Esophagus muscularis mucosa (tissue), 4 donors: ENCODE data around the gene TAS2R40. TPM values are rescaled to one million over a fixed set of nuclear protein-coding genes. Genes with fewer than 3 reads are reported as not detected.

ENCODE experiments used
- DNase-seq: peaks from one replicate; pipeline ENCODE4 v3.0.0-alpha.2; 2017; ENCODE audit errors: extremely low spot score
- H3K27ac ChIP-seq, 4 donors: fragments of 200-600 bp; sonication (generic); replicated peaks in 1 of 4; 1 replicate in 3 of 4; 2 replicates in 1 of 4; pipeline ENCODE4 v1.5.1; 2016 to 2019; ENCODE audit warnings: mild to moderate bottlenecking in 1 of 4
- H3K27me3 ChIP-seq, 4 donors: fragments of 200-600 bp; sonication (generic); one replicate each; pipeline versions ENCODE4 v1.5.1 to v1.6.0; 2016 to 2019
- H3K36me3 ChIP-seq, 4 donors: fragments of 200-600 bp; sonication (generic); one replicate each; pipeline ENCODE4 v1.5.1; 2016 to 2019
- H3K4me1 ChIP-seq, 4 donors: fragments of 200-600 bp; sonication (generic); one replicate each; pipeline ENCODE4 v1.5.1; 2016 to 2019
- H3K4me3 ChIP-seq, 4 donors: fragments of 200-600 bp; sonication (generic); 1 replicate in 2 of 4; 2 replicates in 2 of 4; pipeline ENCODE4 v1.5.1; 2016 to 2019; ENCODE audit warnings: mild to moderate bottlenecking in 4 of 4, moderate library complexity in 1 of 4
- H3K9me3 ChIP-seq, 4 donors: fragments of 200-600 bp; sonication (generic); 1 replicate in 3 of 4; 2 replicates in 1 of 4; pipeline ENCODE4 v1.5.1; 2016 to 2019
- EP300 ChIP-seq: sonication (generic); formaldehyde crosslinking; IDR thresholded peaks from one replicate; pipeline ENCODE4 v1.6.1; 2017; ENCODE audit warnings: antibody characterized with exemption
- POLR2A ChIP-seq: fragments of 450-650 bp; IDR thresholded peaks from one replicate; pipeline ENCODE4 v1.6.1; 2017; ENCODE audit warnings: antibody characterized with exemption, moderate library complexity, mild to moderate bottlenecking, low read depth
- POLR2AphosphoS5 ChIP-seq, 2 donors: sonication (generic); formaldehyde crosslinking; IDR thresholded peaks; one replicate each; pipeline ENCODE4 v1.6.1; 2017; ENCODE audit warnings: antibody characterized with exemption in 2 of 2
- WGBS: methylation state at CpG from one replicate; pipeline ENCODE4 v1.1.5; 2018; 5-methylcytosine and 5-hydroxymethylcytosine counted together
- intact Hi-C: fragments of 100-400 bp; cut with DNase I; formaldehyde crosslinking; loops from one replicate; pipeline ENCODE4 v1.15.1; 2023
- total RNA-seq, 4 donors: library from RNA; depleted of rRNA; stranded (reverse); fragments of >200 nt; gene quantifications; one replicate each; pipeline versions ENCODE4 v1.1.0 to v1.2.1, GENCODE V29; 2016
- TF ChIP-seq, protein P1 (sequence below), 3 experiments: fragments of 200-600 bp in 2 of 3; fragments of 450-650 bp in 1 of 3; sonication (generic) in 2 of 3; IDR thresholded peaks; one replicate each; pipeline ENCODE4 v1.5.1; 2017 to 2019; ENCODE audit warnings: antibody characterized with exemption in 3 of 3, mild to moderate bottlenecking in 2 of 3, moderate library complexity in 1 of 3

The TAS2R40 gene
- total RNA-seq, 4 donors from 2014 or later: not detected

DNA sequence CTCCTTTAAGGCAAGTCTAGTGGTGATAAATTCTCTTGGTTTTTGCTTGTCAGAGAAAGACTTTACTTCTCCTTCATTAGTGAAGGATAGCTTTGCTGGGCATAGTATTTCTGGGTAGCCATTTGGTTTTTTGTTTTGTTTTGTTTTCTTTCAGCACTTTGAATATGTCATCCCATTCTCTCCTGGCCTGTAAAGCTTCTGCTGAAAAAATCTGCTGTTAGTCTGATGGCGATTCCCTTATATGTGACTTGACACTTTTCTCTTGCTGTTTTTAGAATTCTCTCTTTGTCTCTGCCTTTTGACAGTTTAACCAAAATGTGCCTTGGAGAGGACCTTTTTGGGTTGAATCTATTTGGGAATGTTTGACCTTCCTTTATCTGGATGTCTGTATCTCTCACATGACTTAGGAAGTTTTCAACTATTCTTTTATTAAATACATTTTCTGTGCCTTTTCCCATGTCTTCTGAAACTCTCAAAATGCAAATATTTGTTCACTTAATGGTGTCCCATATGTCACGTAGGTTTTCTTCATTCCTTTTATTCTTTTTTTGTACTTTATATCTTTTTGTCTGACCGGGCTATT, 14.7 kb downstream of the TAS2R40 start:
- Histone ChIP-seq H3K36me3 (no peaks in the 10 kb centered on the region), H3K27ac (no peak overlapping the region), H3K27me3 (no peaks in the 10 kb centered on the region), H3K4me3 (no peak overlapping the region), H3K9me3 (peaks cover 0 to 25% (median 9%) of the 10 kb centered on the region in 4 donors), H3K4me1 (peaks cover 0 to 5% (median 3%) of the 10 kb centered on the region in 4 donors)
- no peak for DNase-seq
- 84% methylated on average over 3 of the region's 3 CpGs for WGBS
- TF ChIP-seq, protein P1, sequence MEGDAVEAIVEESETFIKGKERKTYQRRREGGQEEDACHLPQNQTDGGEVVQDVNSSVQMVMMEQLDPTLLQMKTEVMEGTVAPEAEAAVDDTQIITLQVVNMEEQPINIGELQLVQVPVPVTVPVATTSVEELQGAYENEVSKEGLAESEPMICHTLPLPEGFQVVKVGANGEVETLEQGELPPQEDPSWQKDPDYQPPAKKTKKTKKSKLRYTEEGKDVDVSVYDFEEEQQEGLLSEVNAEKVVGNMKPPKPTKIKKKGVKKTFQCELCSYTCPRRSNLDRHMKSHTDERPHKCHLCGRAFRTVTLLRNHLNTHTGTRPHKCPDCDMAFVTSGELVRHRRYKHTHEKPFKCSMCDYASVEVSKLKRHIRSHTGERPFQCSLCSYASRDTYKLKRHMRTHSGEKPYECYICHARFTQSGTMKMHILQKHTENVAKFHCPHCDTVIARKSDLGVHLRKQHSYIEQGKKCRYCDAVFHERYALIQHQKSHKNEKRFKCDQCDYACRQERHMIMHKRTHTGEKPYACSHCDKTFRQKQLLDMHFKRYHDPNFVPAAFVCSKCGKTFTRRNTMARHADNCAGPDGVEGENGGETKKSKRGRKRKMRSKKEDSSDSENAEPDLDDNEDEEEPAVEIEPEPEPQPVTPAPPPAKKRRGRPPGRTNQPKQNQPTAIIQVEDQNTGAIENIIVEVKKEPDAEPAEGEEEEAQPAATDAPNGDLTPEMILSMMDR (IDR thresholded peaks at IDR 0.05): no peak
- no peak for TF ChIP-seq EP300
- no peak for TF ChIP-seq POLR2AphosphoS5 (IDR thresholded peaks at IDR 0.05)
- TF ChIP-seq POLR2A: no peak
- intact Hi-C loops: no loop called here

DNA sequence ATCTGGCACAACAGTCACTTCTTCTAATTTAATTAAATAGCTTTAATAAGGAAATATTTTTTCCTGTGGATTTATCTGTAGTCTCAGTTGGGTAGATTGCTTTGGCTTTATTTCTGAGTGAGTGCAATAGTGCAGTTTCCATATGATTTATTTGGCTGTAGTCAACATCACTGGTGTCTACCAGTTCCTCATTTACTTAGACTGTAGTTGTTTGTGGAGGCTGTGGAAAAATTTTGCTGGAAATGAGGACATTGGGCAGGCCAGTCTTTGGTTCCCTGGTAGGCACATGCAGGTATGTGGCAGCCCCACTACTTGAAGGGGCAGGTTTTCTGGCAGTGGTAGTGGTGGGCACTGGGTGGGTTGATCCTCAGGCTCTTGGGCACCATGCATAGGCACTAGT, 15.5 kb downstream of the TAS2R40 start:
- Histone ChIP-seq H3K4me1 (peaks cover 0 to 5% (median 3%) of the 10 kb centered on the region in 4 donors), H3K4me3 (no peak overlapping the region), H3K9me3 (peaks cover 0 to 25% (median 9%) of the 10 kb centered on the region in 4 donors), H3K36me3 (no peaks in the 10 kb centered on the region), H3K27me3 (no peaks in the 10 kb centered on the region), H3K27ac (no peak overlapping the region)
- DNase-seq: no peak
- intact Hi-C loops: no loop called here
- TF ChIP-seq POLR2A (no peak), EP300 (no peak), POLR2AphosphoS5 (IDR thresholded peaks at IDR 0.05) (no peak)
- TF ChIP-seq, protein P1 (IDR thresholded peaks at IDR 0.05): no peak

DNA sequence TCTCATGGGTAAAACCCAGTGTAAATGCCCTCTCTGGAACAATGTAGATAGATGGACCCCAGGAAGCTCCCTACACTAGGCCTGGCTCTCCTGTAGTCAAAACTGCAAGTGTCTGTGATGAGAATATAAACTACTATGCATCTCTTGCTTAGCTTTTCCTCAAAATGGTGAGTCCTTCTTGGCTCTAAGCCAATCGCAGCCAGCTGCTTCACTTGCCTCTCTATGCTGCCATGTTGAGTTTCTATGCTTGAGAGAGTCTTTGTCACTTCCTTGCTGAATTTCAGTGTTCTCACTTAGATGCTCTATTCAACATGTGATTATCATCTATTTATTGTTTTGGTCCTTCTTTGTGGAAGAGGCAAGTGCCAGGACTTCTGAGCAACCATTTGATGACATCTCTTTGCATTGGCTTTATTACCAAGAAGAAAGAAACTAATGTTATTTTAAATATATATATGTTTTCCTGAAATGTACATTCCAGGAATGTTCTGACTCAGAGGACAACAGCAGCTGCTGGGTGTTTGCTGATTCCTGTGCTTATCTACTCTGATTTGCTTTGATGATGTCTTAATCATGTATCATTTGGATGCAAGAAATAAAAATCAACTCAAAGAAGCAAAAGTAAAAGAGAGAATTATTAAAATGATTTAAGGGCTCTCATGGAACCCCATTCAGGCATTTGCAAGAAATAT, 16.6 kb downstream of the TAS2R40 start:
- intact Hi-C loops: loop anchor here (2.0 kb wide), 1 partner anchor 68 kb away; no protein-coding TSS in a partner anchor
- Histone ChIP-seq H3K27me3 (no peaks in the 10 kb centered on the region), H3K4me3 (no peak overlapping the region), H3K27ac (no peak overlapping the region), H3K4me1 (peaks cover 0 to 5% (median 3%) of the 10 kb centered on the region in 4 donors), H3K36me3 (no peaks in the 10 kb centered on the region), H3K9me3 (peaks cover 0 to 18% (median 9%) of the 10 kb centered on the region in 4 donors)
- TF ChIP-seq, protein P1 (IDR thresholded peaks at IDR 0.05): no peak
- no peak for TF ChIP-seq POLR2AphosphoS5 (IDR thresholded peaks at IDR 0.05)
- no peak for TF ChIP-seq EP300
- no peak for TF ChIP-seq POLR2A
- 78% methylated on average over 1 of the region's 1 CpG for WGBS
- DNase-seq: no peak

DNA sequence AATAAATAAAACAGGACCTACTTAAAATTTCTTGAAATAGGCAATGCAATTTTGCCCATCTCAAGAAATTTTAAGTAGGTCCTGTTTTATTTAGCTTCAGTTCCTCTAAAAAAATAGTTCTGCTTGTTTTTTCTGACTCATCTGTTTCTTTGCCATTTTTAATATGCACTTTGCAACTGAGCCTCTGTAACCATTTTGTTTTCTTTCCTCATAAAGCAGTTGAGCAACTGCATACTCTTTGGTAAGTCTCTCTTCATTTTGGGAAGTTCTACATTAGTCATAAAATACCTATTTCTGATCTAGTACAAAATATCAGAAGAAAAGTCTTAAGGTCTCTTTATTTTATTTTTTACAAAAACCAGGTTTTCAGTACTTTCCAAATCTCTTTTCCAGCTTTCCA, 18.0 kb downstream of the TAS2R40 start:
- H3K27ac ChIP-seq: no peak overlapping the region
- no peak for DNase-seq
- no peak for TF ChIP-seq POLR2AphosphoS5 (IDR thresholded peaks at IDR 0.05)
- TF ChIP-seq EP300: no peak
- TF ChIP-seq POLR2A: no peak
- TF ChIP-seq, protein P1 (IDR thresholded peaks at IDR 0.05): no peak

More for the DNA sequence above, 18.0 kb downstream of the TAS2R40 start:
- H3K36me3 ChIP-seq: no peaks in the 10 kb centered on the region
- H3K27me3 ChIP-seq: no peaks in the 10 kb centered on the region
- peaks cover 0 to 5% (median 3%) of the 10 kb centered on the region in 4 donors for H3K4me1 ChIP-seq
- intact Hi-C loops: loop anchor here (1.0 to 2.0 kb wide), 2 partner anchors 67 to 176 kb away; no protein-coding TSS in a partner anchor
- H3K9me3 ChIP-seq: peaks cover 0 to 18% (median 9%) of the 10 kb centered on the region in 4 donors
- no peak overlapping the region for H3K4me3 ChIP-seq
